Dermis microvascular lymphatic vessel endothelial cell (primary cell): ENCODE measurements around the gene CPSF7. TPM values are rescaled to one million over a fixed set of nuclear protein-coding genes. Genes with fewer than 3 reads are reported as not detected.

ENCODE experiments used
- DNase-seq, 2 donors: peaks; one replicate each; pipeline versions ENCODE4 v3.0.0 to v3.0.0-alpha.2; 2010; ENCODE audit warnings: low read depth in 2 of 2
- total RNA-seq: library from RNA; depleted of rRNA; stranded (reverse); fragments of >200 nt; gene quantifications from 2 replicates; pipeline ENCODE4 v1.2.1, GENCODE V29; 2014

The CPSF7 gene
- total RNA-seq, 1 donor from 2014 or later, result 9.9 TPM

DNA sequence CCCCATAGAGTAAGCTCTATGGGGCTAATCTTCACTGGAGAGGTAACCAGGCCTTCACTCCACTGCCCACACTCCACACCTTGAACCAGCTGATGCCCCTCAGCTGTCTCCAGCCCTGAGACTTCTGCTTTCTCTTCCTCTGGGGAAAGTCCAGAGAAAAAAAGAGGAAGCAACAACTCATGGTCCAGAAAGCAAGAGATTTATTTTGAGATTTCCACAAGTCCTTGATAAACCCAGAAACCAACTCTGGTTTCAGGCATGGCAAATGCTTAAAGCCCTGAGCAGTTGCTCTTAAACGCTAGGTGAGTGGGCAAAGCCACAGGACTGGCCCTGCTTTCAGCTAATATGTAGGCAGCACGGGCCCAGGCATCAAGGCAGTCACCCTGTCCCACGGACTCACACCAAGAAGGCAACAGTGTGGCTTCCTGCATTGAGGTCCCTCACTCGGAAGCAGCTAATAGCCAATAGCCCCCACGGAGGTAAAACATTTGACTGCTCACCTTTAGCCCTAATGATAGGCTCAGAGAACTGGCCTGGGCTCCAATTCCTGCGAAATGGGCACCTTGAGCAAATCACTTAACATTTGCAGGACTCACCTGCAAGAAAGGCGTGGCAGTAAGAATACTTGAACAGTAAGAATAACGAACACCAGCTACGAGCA lies 72.4 kb downstream of the CPSF7 start:
- DNase-seq, result no peak

- no peak for DNase-seq
These were observed 73.1 kb downstream of the CPSF7 start for GRCh38 chr11:61356706-61357105.

- DNase-seq, result no peak
These were observed 75.6 kb downstream of the CPSF7 start for GRCh38 chr11:61354208-61354607.

DNA sequence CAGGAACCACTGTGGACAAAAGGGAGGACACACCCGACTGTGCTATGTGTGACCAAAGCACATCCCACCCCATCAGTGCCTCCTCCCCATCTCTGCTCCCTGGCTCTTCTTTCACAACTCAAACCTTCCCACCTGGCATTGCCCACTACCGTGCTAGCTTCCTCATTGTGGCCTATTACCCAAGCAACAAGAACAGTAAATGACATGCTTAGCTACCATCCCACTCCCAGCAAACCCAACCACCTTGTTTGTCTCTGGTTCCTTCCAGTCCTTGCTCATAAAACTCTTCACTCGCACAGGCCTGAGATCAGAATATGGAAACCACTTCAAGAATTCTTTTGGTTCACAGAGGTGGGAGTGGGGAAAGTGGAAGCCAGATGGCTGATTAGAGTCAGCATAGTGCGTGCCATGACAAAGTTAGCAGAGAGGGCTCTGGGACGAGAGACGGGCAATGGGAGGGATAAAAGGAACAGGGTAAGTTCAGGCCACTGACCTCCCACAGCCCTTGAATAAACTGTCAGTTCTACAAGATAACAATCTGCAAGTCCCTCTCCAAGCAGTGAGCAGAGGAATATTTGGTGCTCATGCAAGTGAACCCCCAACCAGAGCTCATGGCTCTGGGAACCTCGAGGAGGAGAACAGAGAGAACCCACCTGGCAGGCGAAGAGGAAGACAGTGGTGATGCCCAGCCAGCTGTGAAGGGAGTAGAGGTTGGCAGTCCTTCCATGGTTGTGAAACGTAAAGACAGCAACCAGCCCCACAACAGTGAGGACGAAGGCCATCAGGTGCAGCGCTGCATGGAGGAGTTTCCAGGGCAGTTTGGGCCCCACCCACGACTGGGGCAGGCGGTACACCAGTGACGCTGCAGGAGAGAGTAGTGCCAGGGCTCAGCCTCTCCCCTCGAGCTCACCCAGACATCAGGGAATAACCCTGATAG lies 76.4 kb downstream of the CPSF7 start:
- DNase-seq, result no peak

Other genes with a start within 250 kb of the CPSF7 start
- not detected in 2 replicates for gene PGA3, start 226.5 kb downstream of the CPSF7 start, total RNA-seq
- gene PGA4, start 207.6 kb downstream of the CPSF7 start, total RNA-seq, result not detected in 2 replicates
- not detected in 2 replicates for gene PGA5, start 188.8 kb downstream of the CPSF7 start, total RNA-seq
- gene VWCE, start 134.7 kb downstream of the CPSF7 start, total RNA-seq, result 2.3 and 3.3 TPM in 2 replicates
- gene DDB1, start 96.9 kb downstream of the CPSF7 start, total RNA-seq, result 310 and 356 TPM in 2 replicates
- gene TKFC, start 96.7 kb downstream of the CPSF7 start, total RNA-seq, result 13.2 and 18.0 TPM in 2 replicates
- 32.5 and 55.4 TPM in 2 replicates for gene CYB561A3, start 68.1 kb downstream of the CPSF7 start, total RNA-seq
- 10.4 and 14.9 TPM in 2 replicates for gene TMEM138, start 67.6 kb downstream of the CPSF7 start, total RNA-seq
- gene TMEM216, start 37.4 kb downstream of the CPSF7 start, total RNA-seq, result 6.2 and 12.4 TPM in 2 replicates
- 39.1 and 50.7 TPM in 2 replicates for gene SDHAF2, start 149 bp upstream of the CPSF7 start, total RNA-seq
- gene LRRC10B, start 78.8 kb upstream of the CPSF7 start, total RNA-seq, result under 0.01 TPM in 1 of 2 replicates, not detected in the other
- 0.25 and 0.39 TPM in 2 replicates for gene SYT7, start 151.1 kb upstream of the CPSF7 start, total RNA-seq